ENCODE measurements around the gene TSC2. TPM values are rescaled to one million over a fixed set of nuclear protein-coding genes. Genes with fewer than 3 reads are reported as not detected.

Gene TSC2
- total and polyA plus RNA-seq, 2 of the 13 experiments (the other 11 are each of a cell fraction or from before 2014, with no cell fraction given) = 19.6 to 40.4 TPM

DNA sequence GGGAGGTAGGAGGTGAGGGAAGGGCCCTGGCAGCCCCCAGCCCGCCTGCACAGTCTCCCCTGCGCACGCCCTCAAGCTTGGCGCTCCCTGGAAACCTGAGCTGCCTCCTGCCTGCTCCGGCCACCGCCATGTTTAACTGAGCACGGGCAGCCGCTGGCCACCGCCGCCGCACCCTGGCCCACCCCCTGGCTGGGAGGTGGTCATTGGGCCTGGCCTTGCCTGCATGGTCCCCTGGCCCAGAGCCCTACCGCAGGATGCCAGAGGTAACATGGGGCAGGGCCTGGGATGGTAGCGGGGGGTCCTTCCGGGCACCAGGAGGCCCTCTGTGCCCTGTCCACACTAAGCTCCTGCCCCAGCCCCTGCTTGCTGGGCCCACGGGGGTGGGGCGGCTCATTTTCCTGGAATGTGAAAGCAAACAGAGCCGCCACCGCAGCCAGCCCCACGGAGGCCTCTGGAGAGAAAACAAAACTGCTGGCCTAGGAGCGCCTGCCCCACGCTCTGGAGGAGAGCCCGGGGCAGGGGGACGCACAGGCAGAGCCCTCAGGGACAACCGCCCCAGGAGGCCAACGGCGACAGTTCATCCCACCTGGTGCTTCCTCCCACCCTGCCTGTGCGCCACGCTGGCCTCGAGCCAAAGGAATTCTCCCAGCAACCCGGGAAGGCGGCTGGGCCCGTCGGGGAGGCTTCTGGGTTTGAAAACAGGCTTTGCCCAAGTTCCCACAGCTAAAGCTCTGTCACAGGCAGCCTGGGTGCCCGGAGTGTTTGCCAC lies 12.2 kb upstream of the TSC2 start (continued):
- TF ChIP-seq, protein P1, sequence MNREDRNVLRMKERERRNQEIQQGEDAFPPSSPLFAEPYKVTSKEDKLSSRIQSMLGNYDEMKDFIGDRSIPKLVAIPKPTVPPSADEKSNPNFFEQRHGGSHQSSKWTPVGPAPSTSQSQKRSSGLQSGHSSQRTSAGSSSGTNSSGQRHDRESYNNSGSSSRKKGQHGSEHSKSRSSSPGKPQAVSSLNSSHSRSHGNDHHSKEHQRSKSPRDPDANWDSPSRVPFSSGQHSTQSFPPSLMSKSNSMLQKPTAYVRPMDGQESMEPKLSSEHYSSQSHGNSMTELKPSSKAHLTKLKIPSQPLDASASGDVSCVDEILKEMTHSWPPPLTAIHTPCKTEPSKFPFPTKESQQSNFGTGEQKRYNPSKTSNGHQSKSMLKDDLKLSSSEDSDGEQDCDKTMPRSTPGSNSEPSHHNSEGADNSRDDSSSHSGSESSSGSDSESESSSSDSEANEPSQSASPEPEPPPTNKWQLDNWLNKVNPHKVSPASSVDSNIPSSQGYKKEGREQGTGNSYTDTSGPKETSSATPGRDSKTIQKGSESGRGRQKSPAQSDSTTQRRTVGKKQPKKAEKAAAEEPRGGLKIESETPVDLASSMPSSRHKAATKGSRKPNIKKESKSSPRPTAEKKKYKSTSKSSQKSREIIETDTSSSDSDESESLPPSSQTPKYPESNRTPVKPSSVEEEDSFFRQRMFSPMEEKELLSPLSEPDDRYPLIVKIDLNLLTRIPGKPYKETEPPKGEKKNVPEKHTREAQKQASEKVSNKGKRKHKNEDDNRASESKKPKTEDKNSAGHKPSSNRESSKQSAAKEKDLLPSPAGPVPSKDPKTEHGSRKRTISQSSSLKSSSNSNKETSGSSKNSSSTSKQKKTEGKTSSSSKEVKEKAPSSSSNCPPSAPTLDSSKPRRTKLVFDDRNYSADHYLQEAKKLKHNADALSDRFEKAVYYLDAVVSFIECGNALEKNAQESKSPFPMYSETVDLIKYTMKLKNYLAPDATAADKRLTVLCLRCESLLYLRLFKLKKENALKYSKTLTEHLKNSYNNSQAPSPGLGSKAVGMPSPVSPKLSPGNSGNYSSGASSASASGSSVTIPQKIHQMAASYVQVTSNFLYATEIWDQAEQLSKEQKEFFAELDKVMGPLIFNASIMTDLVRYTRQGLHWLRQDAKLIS (CRISPR knock-in tag; IDR thresholded peaks at IDR 0.05) = 0 out of 2 replicates have a peak, but pooled peaks have one; percentile 81
- TF ChIP-seq HCFC1 (IDR thresholded peaks at IDR 0.05; ENCODE audit: low read depth, low read length) (no peak), ZNF124 (CRISPR knock-in tag; IDR thresholded peaks at IDR 0.05) (0 out of 2 replicates have a peak, but pooled peaks have one; percentile 5), NFKBIZ (CRISPR knock-in tag; IDR thresholded peaks at IDR 0.05) (peak; percentile 75; the same call in 1 of the 2 replicates), ZFP90 (CRISPR knock-in tag; IDR thresholded peaks at IDR 0.05; ENCODE audit: borderline replicate concordance) (no peak), MAFK (conservative IDR thresholded peaks at IDR 0.05 in 1 of 2, IDR thresholded peaks at IDR 0.05 in 1 of 2; ENCODE audit: low read length in 2 of 2) (no peak), ZNF75D (CRISPR knock-in tag; IDR thresholded peaks at IDR 0.05; ENCODE audit: borderline replicate concordance) (no peak), HNRNPK (IDR thresholded peaks at IDR 0.05; ENCODE audit: low read depth, low read length, poor library complexity, severe bottlenecking) (peak; percentile 57), KLF12 (CRISPR knock-in tag; IDR thresholded peaks at IDR 0.05; ENCODE audit: borderline replicate concordance) (peak; percentile 79; the same call in 1 of the 2 replicates), ZMYM2 (CRISPR knock-in tag; IDR thresholded peaks at IDR 0.05) (peak; percentile 75; the same call in 1 of the 2 replicates), GLI4 (CRISPR knock-in tag; IDR thresholded peaks at IDR 0.05; ENCODE audit: borderline replicate concordance) (peak; percentile 79; the same call in 1 of the 2 replicates), ZNF121 (CRISPR knock-in tag; IDR thresholded peaks at IDR 0.05) (peak; percentile 75), FOXM1 (CRISPR knock-in tag; IDR thresholded peaks at IDR 0.05) (no peak), KLF15 (CRISPR knock-in tag; IDR thresholded peaks at IDR 0.05; ENCODE audit: borderline replicate concordance) (peak; percentile 65; the same call in 1 of the 2 replicates), SMAD3 (CRISPR knock-in tag; IDR thresholded peaks at IDR 0.05) (peak; percentile 81; the same call in 1 of the 2 replicates), KDM5B (CRISPR knock-in tag; IDR thresholded peaks at IDR 0.05; ENCODE audit: borderline replicate concordance) (peak; percentile 80), HDAC6 (IDR thresholded peaks at IDR 0.05; ENCODE audit: low read depth, low read length) (no peak), ZNF550 (CRISPR knock-in tag; IDR thresholded peaks at IDR 0.05; ENCODE audit: borderline replicate concordance) (no peak), EHMT2 (IDR thresholded peaks at IDR 0.05; ENCODE audit: borderline replicate concordance, low read depth, low read length) (no peak), MAFG (CRISPR knock-in tag; IDR thresholded peaks at IDR 0.05) (no peak), FLYWCH1 (CRISPR knock-in tag; IDR thresholded peaks at IDR 0.05) (0 out of 2 replicates have a peak, but pooled peaks have one; percentile 66), REPIN1 (CRISPR knock-in tag; IDR thresholded peaks at IDR 0.05; ENCODE audit: borderline replicate concordance, low read depth) (no peak)
- TF ChIP-seq, protein P2, sequence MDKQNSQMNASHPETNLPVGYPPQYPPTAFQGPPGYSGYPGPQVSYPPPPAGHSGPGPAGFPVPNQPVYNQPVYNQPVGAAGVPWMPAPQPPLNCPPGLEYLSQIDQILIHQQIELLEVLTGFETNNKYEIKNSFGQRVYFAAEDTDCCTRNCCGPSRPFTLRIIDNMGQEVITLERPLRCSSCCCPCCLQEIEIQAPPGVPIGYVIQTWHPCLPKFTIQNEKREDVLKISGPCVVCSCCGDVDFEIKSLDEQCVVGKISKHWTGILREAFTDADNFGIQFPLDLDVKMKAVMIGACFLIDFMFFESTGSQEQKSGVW (CRISPR knock-in tag; IDR thresholded peaks at IDR 0.05; ENCODE audit: borderline replicate concordance) = 0 out of 2 replicates have a peak, but pooled peaks have one; percentile 28
- TF ChIP-seq, protein P3, sequence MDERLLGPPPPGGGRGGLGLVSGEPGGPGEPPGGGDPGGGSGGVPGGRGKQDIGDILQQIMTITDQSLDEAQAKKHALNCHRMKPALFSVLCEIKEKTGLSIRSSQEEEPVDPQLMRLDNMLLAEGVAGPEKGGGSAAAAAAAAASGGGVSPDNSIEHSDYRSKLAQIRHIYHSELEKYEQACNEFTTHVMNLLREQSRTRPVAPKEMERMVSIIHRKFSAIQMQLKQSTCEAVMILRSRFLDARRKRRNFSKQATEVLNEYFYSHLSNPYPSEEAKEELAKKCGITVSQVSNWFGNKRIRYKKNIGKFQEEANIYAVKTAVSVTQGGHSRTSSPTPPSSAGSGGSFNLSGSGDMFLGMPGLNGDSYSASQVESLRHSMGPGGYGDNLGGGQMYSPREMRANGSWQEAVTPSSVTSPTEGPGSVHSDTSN (CRISPR knock-in tag; IDR thresholded peaks at IDR 0.05) = no peak
